ENCODE data around the gene INTS7.
"Not testable (repeated sequence)": the region's sequence is repeated elsewhere in the genome, so short reads cannot be mapped to it uniquely, and the experiment has no call there.

INTS7 gene

GRCh38 chr1:211939876-211940468 lies 95.4 kb downstream of the INTS7 start:
- FAIRE-seq = peak; percentile 98
- no peak for TF ChIP-seq TAF1 (IDR thresholded peaks at IDR 0.05; ENCODE audit: borderline replicate concordance, low read depth, low read length)
- TF ChIP-seq POLR2AphosphoS5 (IDR thresholded peaks at IDR 0.05; ENCODE audit: low read depth, low read length) = peak; percentile 73; the same call in 1 of the 2 replicates
- 0 out of 2 replicates have a peak, but pooled peaks have one; percentile 22 for TF ChIP-seq POLR2A (IDR thresholded peaks at IDR 0.05; ENCODE audit: low read depth, low read length)
- DNase-seq (ENCODE audit: insufficient read length) = peak; percentile 38

DNA sequence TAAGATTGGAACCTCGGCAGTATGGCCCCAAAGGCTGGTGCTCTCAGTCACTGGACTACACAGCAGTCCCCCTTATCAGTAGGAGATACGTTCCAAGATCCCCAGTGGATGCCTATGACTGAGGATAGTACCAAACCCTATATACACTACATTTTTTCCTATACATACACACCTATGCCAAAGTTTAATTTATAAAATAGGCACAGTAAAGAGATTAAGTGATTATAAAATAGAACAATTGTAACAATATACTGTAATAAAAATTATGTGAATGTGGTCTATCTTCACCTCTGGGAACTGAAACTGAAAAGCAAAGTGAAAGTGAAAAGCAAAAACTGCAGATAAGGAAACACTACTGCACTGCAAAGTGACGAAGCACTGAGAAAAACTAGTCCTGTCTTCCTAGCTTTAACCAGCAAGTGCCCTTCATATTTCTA lies 96.8 kb downstream of the INTS7 start:
- TF ChIP-seq POLR2AphosphoS5 (IDR thresholded peaks at IDR 0.05; ENCODE audit: low read depth, low read length) (no peak), POLR2A (IDR thresholded peaks at IDR 0.05; ENCODE audit: low read depth, low read length) (no peak), TAF1 (IDR thresholded peaks at IDR 0.05; ENCODE audit: borderline replicate concordance, low read depth, low read length) (no peak)
- DNase-seq (ENCODE audit: insufficient read length) = no peak
- FAIRE-seq = peak; percentile 79

DNA sequence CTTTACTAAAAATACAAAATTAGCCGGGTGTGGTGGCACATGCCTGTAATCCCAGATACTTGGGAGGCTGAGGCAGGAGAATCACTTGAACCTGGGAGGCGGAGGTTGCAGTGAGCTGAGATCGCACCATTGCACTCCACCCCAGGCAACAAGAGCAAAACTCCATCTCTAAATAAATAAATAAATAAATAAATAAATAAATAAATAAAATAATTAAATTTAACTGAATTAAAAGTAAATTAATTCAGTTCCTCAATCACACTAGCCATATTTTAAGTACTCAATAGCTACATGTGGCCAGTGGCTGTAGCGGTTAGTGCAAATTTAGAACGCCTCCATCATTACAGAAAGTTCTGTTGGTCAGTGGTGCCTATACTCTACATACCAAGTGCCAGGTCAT lies 97.9 kb downstream of the INTS7 start:
- DNase-seq (ENCODE audit: insufficient read length); FAIRE-seq: not testable (repeated sequence)

DNA sequence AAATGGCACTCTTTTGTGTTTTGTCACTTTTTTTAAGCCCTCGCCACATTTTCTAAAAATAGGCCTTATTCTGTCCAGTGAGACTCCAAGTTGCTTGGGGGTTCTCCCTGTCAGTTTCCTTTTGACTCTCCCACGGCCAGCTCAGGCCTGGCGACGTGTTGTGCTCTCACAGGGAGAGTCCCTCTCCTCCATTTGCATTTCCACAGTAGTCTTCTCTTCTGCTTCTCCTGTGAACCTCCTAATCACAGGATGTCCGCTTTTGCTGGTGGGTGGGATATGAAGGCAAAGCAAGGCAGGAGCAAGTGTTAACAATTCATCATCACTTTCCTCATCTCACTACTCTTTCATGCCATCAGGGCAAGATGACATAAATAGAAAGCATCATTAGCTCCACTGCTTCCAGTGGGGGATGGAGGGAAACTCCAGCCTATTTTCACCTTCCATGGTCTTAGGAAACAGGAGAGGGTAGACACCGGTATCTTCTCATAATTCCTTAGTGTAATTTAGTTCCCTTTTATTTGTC lies 99.8 kb downstream of the INTS7 start:
- DNase-seq (ENCODE audit: insufficient read length) (peak; percentile 48), FAIRE-seq (peak; percentile 97)
- TF ChIP-seq TAF1 (IDR thresholded peaks at IDR 0.05; ENCODE audit: borderline replicate concordance, low read depth, low read length) = no peak
- 0 out of 2 replicates have a peak, but pooled peaks have one; percentile 33 for TF ChIP-seq POLR2AphosphoS5 (IDR thresholded peaks at IDR 0.05; ENCODE audit: low read depth, low read length)
- TF ChIP-seq POLR2A (IDR thresholded peaks at IDR 0.05; ENCODE audit: low read depth, low read length) = no peak

DNA sequence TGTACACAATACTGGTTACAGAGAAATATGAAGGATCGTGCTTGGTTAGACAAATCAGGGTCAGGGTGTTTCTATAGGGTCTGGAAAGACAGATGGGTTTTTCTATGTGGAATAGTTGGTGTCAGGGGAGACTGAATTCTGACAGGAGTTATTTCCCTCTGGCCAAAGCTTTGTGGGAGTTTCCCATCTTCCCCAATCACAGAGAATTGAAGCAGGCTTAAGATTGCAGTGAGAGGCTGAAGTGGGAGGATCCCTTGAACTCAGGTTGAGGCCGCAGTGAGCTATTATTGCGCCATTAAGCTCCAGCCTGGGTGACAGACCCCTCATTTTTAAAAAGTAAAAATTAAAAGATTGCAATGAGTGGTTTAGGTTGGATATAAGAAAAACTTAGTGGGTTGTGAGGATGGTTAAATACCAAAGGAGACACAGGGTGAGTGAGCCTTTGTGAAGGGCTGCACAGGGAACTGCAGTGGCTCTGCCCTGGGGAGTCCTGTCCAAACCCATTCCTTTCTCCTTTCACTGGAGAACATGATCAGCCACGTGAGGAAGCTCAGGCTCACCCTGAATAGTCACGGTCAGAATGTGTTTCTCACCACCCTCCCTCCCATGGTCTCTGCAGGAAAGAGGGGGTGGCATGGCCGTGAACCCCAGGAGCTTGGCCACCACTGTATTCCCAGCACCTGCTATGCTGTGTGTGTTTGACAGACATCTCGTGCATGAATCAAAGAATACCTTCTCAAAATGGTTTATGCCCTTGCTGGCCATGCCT lies 101.2 kb downstream of the INTS7 start:
- no peak for TF ChIP-seq POLR2A (IDR thresholded peaks at IDR 0.05; ENCODE audit: low read depth, low read length)
- no peak for TF ChIP-seq POLR2AphosphoS5 (IDR thresholded peaks at IDR 0.05; ENCODE audit: low read depth, low read length)
- TF ChIP-seq TAF1 (IDR thresholded peaks at IDR 0.05; ENCODE audit: borderline replicate concordance, low read depth, low read length) = no peak
- FAIRE-seq (peak; percentile 66), DNase-seq (ENCODE audit: insufficient read length) (no peak)

- FAIRE-seq = no peak
- TF ChIP-seq TAF1 (IDR thresholded peaks at IDR 0.05; ENCODE audit: borderline replicate concordance, low read depth, low read length) = no peak
- TF ChIP-seq POLR2A (IDR thresholded peaks at IDR 0.05; ENCODE audit: low read depth, low read length) = no peak
- TF ChIP-seq POLR2AphosphoS5 (IDR thresholded peaks at IDR 0.05; ENCODE audit: low read depth, low read length) = no peak
- DNase-seq (ENCODE audit: insufficient read length) = no peak
Measured at GRCh38 chr1:211932933-211933254, 102.5 kb downstream of the INTS7 start.

- TF ChIP-seq POLR2A (IDR thresholded peaks at IDR 0.05; ENCODE audit: low read depth, low read length) = no peak
- TF ChIP-seq TAF1 (IDR thresholded peaks at IDR 0.05; ENCODE audit: borderline replicate concordance, low read depth, low read length) = no peak
- no peak for TF ChIP-seq POLR2AphosphoS5 (IDR thresholded peaks at IDR 0.05; ENCODE audit: low read depth, low read length)
- no peak for FAIRE-seq
- DNase-seq (ENCODE audit: insufficient read length) = no peak
Measured at GRCh38 chr1:211932231-211932932, 103.0 kb downstream of the INTS7 start.

- FAIRE-seq (no peak), DNase-seq (ENCODE audit: insufficient read length) (no peak)
- TF ChIP-seq POLR2A (IDR thresholded peaks at IDR 0.05; ENCODE audit: low read depth, low read length) (no peak), POLR2AphosphoS5 (IDR thresholded peaks at IDR 0.05; ENCODE audit: low read depth, low read length) (no peak), TAF1 (IDR thresholded peaks at IDR 0.05; ENCODE audit: borderline replicate concordance, low read depth, low read length) (no peak)
Measured at GRCh38 chr1:211929683-211930082, 105.7 kb downstream of the INTS7 start.

- FAIRE-seq = no peak
- DNase-seq (ENCODE audit: insufficient read length) = no peak
- TF ChIP-seq POLR2A (IDR thresholded peaks at IDR 0.05; ENCODE audit: low read depth, low read length) (no peak), TAF1 (IDR thresholded peaks at IDR 0.05; ENCODE audit: borderline replicate concordance, low read depth, low read length) (no peak), POLR2AphosphoS5 (IDR thresholded peaks at IDR 0.05; ENCODE audit: low read depth, low read length) (no peak)
Measured at GRCh38 chr1:211928993-211929637, 106.2 kb downstream of the INTS7 start.

DNA sequence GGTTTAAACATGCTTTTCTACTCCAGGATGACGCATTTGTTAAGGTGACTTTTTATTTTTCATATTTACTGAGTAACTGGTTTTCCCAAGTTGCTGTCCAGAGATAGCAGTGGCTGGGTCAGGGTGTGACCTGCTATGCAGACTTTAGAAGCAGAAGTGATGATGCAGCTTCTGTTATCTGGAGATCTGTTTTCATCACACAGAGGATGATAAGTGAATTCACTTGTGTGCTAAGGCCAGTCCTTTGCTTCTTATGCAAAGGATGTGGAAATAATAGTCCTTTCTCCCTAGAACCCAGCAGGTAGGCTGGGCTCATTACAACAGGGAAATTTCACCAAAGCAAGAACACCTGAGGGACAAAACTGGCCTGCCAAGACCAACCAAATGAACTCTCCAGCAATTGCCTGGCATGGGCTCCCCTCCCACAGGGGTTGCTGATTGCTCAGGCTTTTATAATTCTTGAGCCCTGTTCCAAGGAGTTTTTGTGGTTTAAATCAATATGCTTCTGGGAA lies 107.0 kb downstream of the INTS7 start:
- no peak for TF ChIP-seq TAF1 (IDR thresholded peaks at IDR 0.05; ENCODE audit: borderline replicate concordance, low read depth, low read length)
- no peak for TF ChIP-seq POLR2A (IDR thresholded peaks at IDR 0.05; ENCODE audit: low read depth, low read length)
- DNase-seq (ENCODE audit: insufficient read length) (no peak), FAIRE-seq (no peak)

- FAIRE-seq = no peak
- no peak for DNase-seq (ENCODE audit: insufficient read length)
- TF ChIP-seq POLR2A (IDR thresholded peaks at IDR 0.05; ENCODE audit: low read depth, low read length) (no peak), POLR2AphosphoS5 (IDR thresholded peaks at IDR 0.05; ENCODE audit: low read depth, low read length) (no peak), TAF1 (IDR thresholded peaks at IDR 0.05; ENCODE audit: borderline replicate concordance, low read depth, low read length) (no peak)
Measured at GRCh38 chr1:211925016-211925415, 110.3 kb downstream of the INTS7 start.
